NCI-H774 (cell line): ENCODE measurements around the gene HMBS.
"Not testable (repeated sequence)": the region's sequence is repeated elsewhere in the genome, so short reads cannot be mapped to it uniquely, and the experiment has no call there.

Experiments used
- DNase-seq: peaks from one replicate; lab custom pipeline; 2025; lab: John Stamatoyannopoulos, UW

The HMBS gene

GRCh38 chr11:119100994-119101758 lies 16.5 kb downstream of the HMBS start:
- DNase-seq, result no peak

GRCh38 chr11:119101759-119102423 lies 17.2 kb downstream of the HMBS start, which contains the start of gene DPAGT1:
DPAGT1 (minus strand) TSS chr11:119101853; CDS start chr11:119101655, 198 bp downstream.
- DNase-seq, result peak; percentile 95

- DNase-seq, result not testable (repeated sequence)
These were observed 18.5 kb downstream of the HMBS start for GRCh38 chr11:119103161-119103664.

- no peak for DNase-seq
These were observed 19.1 kb downstream of the HMBS start for GRCh38 chr11:119103793-119104192.

GRCh38 chr11:119106564-119107537 lies 22.2 kb downstream of the HMBS start, which contains the start of gene C2CD2L:
C2CD2L (plus strand) TSS chr11:119107344; CDS start chr11:119107742, 398 bp downstream.
- peak; percentile 90 for DNase-seq

GRCh38 chr11:119107538-119108145 lies 23.0 kb downstream of the HMBS start:
- no peak for DNase-seq

- peak; percentile 41 for DNase-seq
These were observed 23.6 kb downstream of the HMBS start for GRCh38 chr11:119108146-119108856.

GRCh38 chr11:119108857-119109221 lies 24.2 kb downstream of the HMBS start:
- DNase-seq, result no peak

- no peak for DNase-seq
These were observed 25.2 kb downstream of the HMBS start for GRCh38 chr11:119109843-119110242.

GRCh38 chr11:119110439-119110838 lies 25.8 kb downstream of the HMBS start:
- DNase-seq, result no peak

- no peak for DNase-seq
These were observed 26.8 kb downstream of the HMBS start for GRCh38 chr11:119111361-119111925.

- DNase-seq, result no peak
These were observed 27.8 kb downstream of the HMBS start for GRCh38 chr11:119112314-119113020.

GRCh38 chr11:119113716-119114115 lies 29.0 kb downstream of the HMBS start:
- no peak for DNase-seq

GRCh38 chr11:119114351-119114750 lies 29.7 kb downstream of the HMBS start:
- no peak for DNase-seq

- no peak for DNase-seq
These were observed 31.0 kb downstream of the HMBS start for GRCh38 chr11:119115484-119116234.

- no peak for DNase-seq
These were observed 31.5 kb downstream of the HMBS start for GRCh38 chr11:119116235-119116594.

- no peak for DNase-seq
These were observed 31.9 kb downstream of the HMBS start for GRCh38 chr11:119116601-119117000.

GRCh38 chr11:119117004-119117706 lies 32.5 kb downstream of the HMBS start:
- DNase-seq, result no peak

- no peak for DNase-seq
These were observed 33.5 kb downstream of the HMBS start for GRCh38 chr11:119118227-119118626.
